A549 (cell line): ENCODE results near the gene TRAFD1.

Experiments used
- BHLHE40 ChIP-seq: IDR thresholded peaks from 2 replicates; pipeline ENCODE4 v1.6.1; 2012; ENCODE audit warnings: low read depth, low read length, inconsistent platforms
- CTCF ChIP-seq: fragments of >200 bp; sonication (Bioruptor Twin); formaldehyde crosslinking; IDR thresholded peaks from 3 replicates; pipeline ENCODE4 v1.5.1; 2016
- FOSL2 ChIP-seq, 2 experiments: fragments of 450-650 bp in 1 of 2; fragments of >200 bp in 1 of 2; sonication (Bioruptor Twin) in 1 of 2; formaldehyde crosslinking; IDR thresholded peaks; 2 replicates each; pipeline versions ENCODE4 v1.5.0 to v1.6.1; 2016 to 2020; ENCODE audit warnings: mild to moderate bottlenecking in 1 of 2, moderate library complexity in 1 of 2
- NR3C1 ChIP-seq: fragments of >200 bp; sonication (Bioruptor Twin); formaldehyde crosslinking; IDR thresholded peaks from 3 replicates; pipeline ENCODE4 v1.6.1; 2017
- PHF8 ChIP-seq: fragments of 200-600 bp; sonication (generic); IDR thresholded peaks from 2 replicates; pipeline ENCODE4 v1.6.1; 2016; ENCODE audit warnings: low read depth, mild to moderate bottlenecking, antibody characterized with exemption, moderate library complexity, borderline replicate concordance
- RARB ChIP-seq: fragments of 250-450 bp; sonication (Bioruptor Pico); IDR thresholded peaks from 2 replicates; pipeline ENCODE4 v1.8.0; 2021; ENCODE audit warnings: mild to moderate bottlenecking, moderate library complexity
- REST ChIP-seq: fragments of 200-600 bp; sonication (generic); IDR thresholded peaks from 2 replicates; pipeline ENCODE4 v1.6.1; 2016; ENCODE audit warnings: antibody characterized with exemption, mild to moderate bottlenecking, moderate library complexity

- TF ChIP-seq FOSL2 (IDR thresholded peaks at IDR 0.05) = no peak
- no peak for TF ChIP-seq FOSL2 (CRISPR knock-in tag; IDR thresholded peaks at IDR 0.05)
- TF ChIP-seq RARB (CRISPR knock-in tag) = no peak
- no peak for TF ChIP-seq CTCF
- no peak for TF ChIP-seq REST
- no peak for TF ChIP-seq PHF8
- no peak for TF ChIP-seq BHLHE40
- TF ChIP-seq NR3C1 = no peak
Observed at GRCh38 chr12:112097641-112098040, 27.7 kb upstream of the TRAFD1 start.
